ENCODE results near the gene MBD3L4. TPM values are rescaled to one million over a fixed set of nuclear protein-coding genes. Genes with fewer than 3 reads are reported as not detected.
"Not testable (repeated sequence)": the region's sequence is repeated elsewhere in the genome, so short reads cannot be mapped to it uniquely, and the experiment has no call there.

Gene MBD3L4
- total and polyA plus RNA-seq, 5 donors from 2014 or later = not detected

GRCh38 chr19:7069904-7070226 lies 29.9 kb upstream of the MBD3L4 start:
- Histone ChIP-seq H3K27ac (ENCODE audit: insufficient read depth, low read length, poor library complexity, severe bottlenecking) (peak overlapping the region; percentile 92), H3K4me3 (ENCODE audit: low read depth, low read length) (peak overlapping the region; percentile 94), H3K27me3 (ENCODE audit: control insufficient read depth, insufficient read depth, low read length) (no peaks in the 10 kb centered on the region), H3K4me1 (ENCODE audit: control insufficient read depth, insufficient read depth, low read length, poor library complexity, severe bottlenecking) (peaks cover 12% of the 10 kb centered on the region), H3K36me3 (ENCODE audit: control insufficient read depth, insufficient read depth, low read length) (peaks cover 32% of the 10 kb centered on the region), H3K9me3 (ENCODE audit: control insufficient read depth in 2 of 2, low read length in 2 of 2) (peaks cover 0 to 3% of the 10 kb centered on the region in 2 experiments)
- H3K4me1 Mint-ChIP-seq = peaks cover 0 to 37% (median 14%) of the 10 kb centered on the region in 4 donors
- ATAC-seq (ENCODE audit: low read depth in 2 of 2) = peak; percentile 0 to 3
- peaks cover 0 to 5% (median 0%) of the 10 kb centered on the region in 7 donors for H3K9me3 Mint-ChIP-seq
- H3K27me3 Mint-ChIP-seq = peaks cover 4% of the 10 kb centered on the region
- peak overlapping the region; percentile 94 to 99 (median 96) for H3K4me3 Mint-ChIP-seq
- peaks cover 21% of the 10 kb centered on the region for H3K36me3 Mint-ChIP-seq
- DNase-seq = no peak
- H3K27ac Mint-ChIP-seq = peak overlapping the region; percentile 92 to 98 (median 97)

DNA sequence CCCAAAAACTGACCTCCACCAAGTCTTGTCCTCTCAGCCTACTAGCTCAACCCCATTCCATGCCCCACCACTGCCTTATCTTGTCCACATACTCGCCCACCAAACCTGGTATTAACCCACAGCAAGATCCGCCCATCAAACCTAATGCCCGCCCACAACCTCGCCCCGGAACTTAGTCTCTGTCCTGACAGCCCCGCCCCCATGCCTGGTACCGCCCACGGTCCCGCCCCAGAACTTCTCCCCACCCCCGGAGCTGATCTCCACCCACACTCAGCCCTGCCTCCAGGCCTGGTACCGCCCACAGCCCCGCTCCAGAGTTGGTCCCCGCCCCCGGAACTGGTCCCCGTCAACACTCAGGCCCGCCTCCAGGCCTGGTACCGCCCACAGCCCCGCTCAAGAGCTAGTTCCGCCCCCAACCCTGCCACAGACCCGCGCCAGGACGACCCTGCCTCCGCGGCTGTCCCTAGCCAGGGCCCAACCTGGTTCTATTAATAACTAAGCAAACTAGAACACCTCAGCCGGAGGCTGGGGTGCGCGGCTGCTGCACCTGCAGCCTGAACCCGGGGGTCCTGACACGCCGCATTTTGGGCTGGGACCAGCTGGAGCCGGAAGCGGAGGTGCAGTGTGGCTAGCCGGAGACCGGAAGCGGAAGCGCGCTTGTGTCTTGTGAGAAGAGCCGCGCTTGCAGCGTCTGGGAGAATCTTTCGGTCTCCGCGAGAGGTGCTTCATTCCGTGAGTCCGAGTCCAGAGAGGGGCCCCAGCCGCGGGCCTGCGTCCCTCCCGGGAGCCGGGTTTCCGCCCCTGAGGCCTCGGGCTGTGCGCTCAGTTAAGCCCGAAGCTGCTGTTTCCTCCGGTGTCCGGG lies 29.3 kb upstream of the MBD3L4 start, which contains the start of gene ZNF557:
TSS of gene ZNF557 (plus strand) at position 662 of the 862 bp plus-strand sequence. CDS start 5,372 bp downstream, outside the sequence.
- Mint-ChIP-seq H3K36me3 (peaks cover 18% of the 10 kb centered on the region), H3K4me1 (peaks cover 0 to 35% (median 14%) of the 10 kb centered on the region in 4 donors), H3K27me3 (peaks cover 4% of the 10 kb centered on the region), H3K9me3 (peaks cover 0 to 3% (median 0%) of the 10 kb centered on the region in 7 donors), H3K27ac (peak within 1 kb of the TSS; percentile 92 to 98 (median 97)), H3K4me3 (peak within 1 kb of the TSS; percentile 94 to 99 (median 96))
- H3K4me1 ChIP-seq (ENCODE audit: control insufficient read depth, insufficient read depth, low read length, poor library complexity, severe bottlenecking) = peaks cover 12% of the 10 kb centered on the region
- DNase-seq (peak; percentile 97 to 99 (median 99)), ATAC-seq (ENCODE audit: low read depth in 2 of 2) (peak; percentile 96 to 98)
- peak within 1 kb of the TSS; percentile 94 for H3K4me3 ChIP-seq (ENCODE audit: low read depth, low read length)
- H3K27ac ChIP-seq (ENCODE audit: insufficient read depth, low read length, poor library complexity, severe bottlenecking) = peak within 1 kb of the TSS; percentile 92
- H3K27me3 ChIP-seq (ENCODE audit: control insufficient read depth, insufficient read depth, low read length) = no peaks in the 10 kb centered on the region
- H3K36me3 ChIP-seq (ENCODE audit: control insufficient read depth, insufficient read depth, low read length) = peaks cover 27% of the 10 kb centered on the region
- H3K9me3 ChIP-seq (ENCODE audit: control insufficient read depth in 2 of 2, low read length in 2 of 2) = peaks cover 0 to 3% of the 10 kb centered on the region in 2 experiments

GRCh38 chr19:7068599-7068998 lies 28.6 kb upstream of the MBD3L4 start:
- peaks cover 0 to 3% of the 10 kb centered on the region in 2 experiments for H3K9me3 ChIP-seq (ENCODE audit: control insufficient read depth in 2 of 2, low read length in 2 of 2)
- peak overlapping the region; percentile 37 for H3K4me3 ChIP-seq (ENCODE audit: low read depth, low read length)
- peaks cover 12% of the 10 kb centered on the region for H3K4me1 ChIP-seq (ENCODE audit: control insufficient read depth, insufficient read depth, low read length, poor library complexity, severe bottlenecking)
- Mint-ChIP-seq H3K9me3 (peaks cover 0 to 3% (median 0%) of the 10 kb centered on the region in 7 donors), H3K36me3 (peaks cover 14% of the 10 kb centered on the region), H3K27me3 (peaks cover 4% of the 10 kb centered on the region), H3K27ac (peak overlapping the region in 1 of 3 donors; percentile 98), H3K4me3 (peak overlapping the region; percentile 94 to 99 (median 96)), H3K4me1 (peaks cover 0 to 32% (median 13%) of the 10 kb centered on the region in 4 donors)
- H3K27ac ChIP-seq (ENCODE audit: insufficient read depth, low read length, poor library complexity, severe bottlenecking) = no peak overlapping the region
- DNase-seq (no peak), ATAC-seq (ENCODE audit: low read depth in 2 of 2) (no peak)
- no peaks in the 10 kb centered on the region for H3K27me3 ChIP-seq (ENCODE audit: control insufficient read depth, insufficient read depth, low read length)
- peaks cover 23% of the 10 kb centered on the region for H3K36me3 ChIP-seq (ENCODE audit: control insufficient read depth, insufficient read depth, low read length)

DNA sequence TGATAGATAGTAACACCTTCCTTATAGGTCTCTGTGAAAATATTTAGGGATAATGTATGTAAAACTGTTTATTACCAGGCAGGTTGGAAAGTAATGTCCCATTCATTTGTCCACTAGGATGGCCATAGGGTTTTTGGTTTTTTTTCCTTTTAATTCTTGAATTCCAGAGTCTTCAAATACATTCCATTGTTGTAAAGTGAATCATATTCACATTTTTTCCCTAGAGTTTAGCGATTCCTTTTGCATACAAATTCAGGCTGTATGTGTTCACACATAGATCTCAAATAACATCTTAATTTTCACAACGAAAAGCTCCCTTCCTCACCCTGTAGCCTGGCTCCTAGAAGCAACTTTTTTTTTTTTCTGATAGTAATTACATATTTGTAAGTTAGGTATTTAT lies 27.7 kb upstream of the MBD3L4 start:
- DNase-seq = no peak

GRCh38 chr19:7067122-7067521 lies 27.1 kb upstream of the MBD3L4 start:
- not testable (repeated sequence) for ATAC-seq (ENCODE audit: low read depth in 2 of 2); H3K9me3 ChIP-seq (ENCODE audit: control insufficient read depth in 2 of 2, low read length in 2 of 2); H3K27ac ChIP-seq (ENCODE audit: insufficient read depth, low read length, poor library complexity, severe bottlenecking); DNase-seq; H3K9me3 Mint-ChIP-seq; H3K27me3 ChIP-seq (ENCODE audit: control insufficient read depth, insufficient read depth, low read length); H3K36me3 ChIP-seq (ENCODE audit: control insufficient read depth, insufficient read depth, low read length); H3K4me3 ChIP-seq (ENCODE audit: low read depth, low read length); H3K36me3 Mint-ChIP-seq; H3K27ac Mint-ChIP-seq; H3K27me3 Mint-ChIP-seq
- H3K4me1 ChIP-seq (ENCODE audit: control insufficient read depth, insufficient read depth, low read length, poor library complexity, severe bottlenecking) = peaks cover 12% of the 10 kb centered on the region
- H3K4me3 Mint-ChIP-seq = peak overlapping the region in 1 of 4 donors; percentile 76
- peaks cover 0 to 23% (median 11%) of the 10 kb centered on the region in 4 donors for H3K4me1 Mint-ChIP-seq

More for the DNA sequence above, 27.7 kb upstream of the MBD3L4 start:
- no peak for ATAC-seq (ENCODE audit: low read depth in 2 of 2)
- H3K27me3 Mint-ChIP-seq = peaks cover 4% of the 10 kb centered on the region
- peaks cover 14% of the 10 kb centered on the region for H3K36me3 ChIP-seq (ENCODE audit: control insufficient read depth, insufficient read depth, low read length)
- peak overlapping the region in 2 of 4 donors; percentile 35 to 81 for H3K4me3 Mint-ChIP-seq
- H3K9me3 Mint-ChIP-seq = peaks cover 0 to 3% (median 0%) of the 10 kb centered on the region in 7 donors
- no peak overlapping the region for H3K27ac ChIP-seq (ENCODE audit: insufficient read depth, low read length, poor library complexity, severe bottlenecking)
- no peak overlapping the region for H3K4me3 ChIP-seq (ENCODE audit: low read depth, low read length)
- no peak overlapping the region for H3K27ac Mint-ChIP-seq
- H3K4me1 Mint-ChIP-seq = peaks cover 0 to 29% (median 12%) of the 10 kb centered on the region in 4 donors
- H3K27me3 ChIP-seq (ENCODE audit: control insufficient read depth, insufficient read depth, low read length) = no peaks in the 10 kb centered on the region
- H3K9me3 ChIP-seq (ENCODE audit: control insufficient read depth in 2 of 2, low read length in 2 of 2) = peaks cover 0 to 3% of the 10 kb centered on the region in 2 experiments
- peaks cover 9% of the 10 kb centered on the region for H3K36me3 Mint-ChIP-seq
- peaks cover 12% of the 10 kb centered on the region for H3K4me1 ChIP-seq (ENCODE audit: control insufficient read depth, insufficient read depth, low read length, poor library complexity, severe bottlenecking)

DNA sequence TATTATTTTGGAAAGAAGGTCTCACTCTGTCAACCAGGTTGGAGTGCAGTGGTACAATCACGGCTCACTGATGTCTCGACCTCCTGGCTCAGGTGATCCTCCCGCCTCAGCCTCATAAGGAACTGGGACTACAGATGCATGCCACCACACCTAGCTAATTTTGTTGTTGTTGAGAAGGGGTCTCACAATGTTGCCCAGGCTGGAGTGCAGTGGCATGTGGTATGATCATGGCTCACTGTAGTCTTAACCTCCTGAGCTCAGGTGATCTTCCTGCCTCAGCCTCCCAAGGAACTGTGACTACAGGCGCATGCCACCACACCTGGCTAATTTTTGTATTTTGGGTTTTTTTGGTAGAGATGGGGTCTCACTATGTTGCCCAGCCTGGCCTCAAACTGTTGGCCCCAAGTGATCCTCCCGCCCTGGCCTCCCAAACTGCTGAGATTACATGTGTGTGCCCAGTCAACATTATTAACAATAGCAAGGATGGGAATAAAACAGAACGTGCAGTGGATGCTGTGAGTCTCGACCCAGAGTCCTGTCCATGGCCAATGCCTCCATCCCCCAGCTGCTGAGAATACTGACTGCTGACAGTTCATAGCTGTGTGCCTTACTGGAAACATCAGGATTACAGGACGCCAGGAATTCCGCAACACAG lies 23.9 kb upstream of the MBD3L4 start:
- no peaks in the 10 kb centered on the region for H3K36me3 Mint-ChIP-seq
- no peaks in the 10 kb centered on the region for H3K27me3 Mint-ChIP-seq
- no peak overlapping the region for H3K4me3 Mint-ChIP-seq
- H3K36me3 ChIP-seq (ENCODE audit: control insufficient read depth, insufficient read depth, low read length) = no peaks in the 10 kb centered on the region
- no peak overlapping the region for H3K27ac Mint-ChIP-seq
- DNase-seq = no peak
- no peak for ATAC-seq (ENCODE audit: low read depth in 2 of 2)
- peaks cover 0 to 2% (median 0%) of the 10 kb centered on the region in 7 donors for H3K9me3 Mint-ChIP-seq
- H3K4me1 ChIP-seq (ENCODE audit: control insufficient read depth, insufficient read depth, low read length, poor library complexity, severe bottlenecking) = no peaks in the 10 kb centered on the region
- H3K4me3 ChIP-seq (ENCODE audit: low read depth, low read length) = no peak overlapping the region
- H3K27me3 ChIP-seq (ENCODE audit: control insufficient read depth, insufficient read depth, low read length) = no peaks in the 10 kb centered on the region
- H3K4me1 Mint-ChIP-seq = peaks cover 0 to 3% (median 2%) of the 10 kb centered on the region in 4 donors
- no peak overlapping the region for H3K27ac ChIP-seq (ENCODE audit: insufficient read depth, low read length, poor library complexity, severe bottlenecking)
- H3K9me3 ChIP-seq (ENCODE audit: control insufficient read depth in 2 of 2, low read length in 2 of 2) = no peaks in the 10 kb centered on the region

DNA sequence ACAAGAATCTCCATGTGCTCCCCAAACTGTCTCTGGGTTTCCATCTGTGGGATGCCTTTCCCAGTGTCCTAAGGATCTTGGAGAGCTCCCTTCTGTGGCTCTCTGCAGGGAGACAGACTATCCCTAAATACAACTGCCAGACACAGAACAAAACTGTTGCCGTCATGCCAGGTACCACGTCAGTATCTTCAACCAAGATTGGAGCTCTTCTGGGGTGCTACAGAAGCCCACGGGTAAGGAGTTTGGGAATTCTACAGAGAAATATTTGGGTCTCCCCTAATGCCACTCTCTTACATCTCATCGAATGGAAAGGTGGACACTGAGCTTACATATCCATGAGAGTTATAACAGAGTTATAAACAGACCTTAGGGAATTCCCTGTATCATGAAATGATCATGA lies 23.4 kb upstream of the MBD3L4 start:
- Mint-ChIP-seq H3K36me3 (no peaks in the 10 kb centered on the region), H3K4me1 (no peaks in the 10 kb centered on the region), H3K4me3 (no peak overlapping the region), H3K9me3 (peaks cover 0 to 2% (median 0%) of the 10 kb centered on the region in 7 donors), H3K27ac (no peak overlapping the region), H3K27me3 (no peaks in the 10 kb centered on the region)
- Histone ChIP-seq H3K9me3 (ENCODE audit: control insufficient read depth in 2 of 2, low read length in 2 of 2) (no peaks in the 10 kb centered on the region), H3K27me3 (ENCODE audit: control insufficient read depth, insufficient read depth, low read length) (no peaks in the 10 kb centered on the region), H3K4me1 (ENCODE audit: control insufficient read depth, insufficient read depth, low read length, poor library complexity, severe bottlenecking) (no peaks in the 10 kb centered on the region), H3K36me3 (ENCODE audit: control insufficient read depth, insufficient read depth, low read length) (no peaks in the 10 kb centered on the region), H3K27ac (ENCODE audit: insufficient read depth, low read length, poor library complexity, severe bottlenecking) (no peak overlapping the region), H3K4me3 (ENCODE audit: low read depth, low read length) (no peak overlapping the region)
- ATAC-seq (ENCODE audit: low read depth in 2 of 2) = no peak
- no peak for DNase-seq

All from CD4-positive, CD25-positive, alpha-beta regulatory T cell (primary cell).